Gastrocnemius medialis (tissue), 4 donors: ENCODE results near the gene OPN1SW.

Source experiments
- CTCF ChIP-seq, 5 experiments: fragments of 450-650 bp in 3 of 5; fragments of 200-600 bp in 2 of 5; sonication (generic) in 2 of 5; IDR thresholded peaks in 4 of 5; conservative IDR thresholded peaks in 1 of 5; 1 replicate in 4 of 5; 2 replicates in 1 of 5; pipeline ENCODE4 v1.5.1; 2016 to 2019; ENCODE audit warnings: antibody characterized with exemption in 5 of 5, mild to moderate bottlenecking in 3 of 5, moderate library complexity in 3 of 5
- POLR2A ChIP-seq, 2 donors: fragments of 450-650 bp; IDR thresholded peaks; one replicate each; pipeline ENCODE4 v1.6.1; 2017; ENCODE audit warnings: antibody characterized with exemption in 2 of 2, mild to moderate bottlenecking in 2 of 2, moderate library complexity in 2 of 2

- no peak for TF ChIP-seq CTCF (IDR thresholded peaks at IDR 0.05 in 4 of 5, conservative IDR thresholded peaks at IDR 0.05 in 1 of 5)
- no peak for TF ChIP-seq POLR2A (IDR thresholded peaks at IDR 0.05)
Observed at GRCh38 chr7:128809363-128809762, 33.8 kb upstream of the OPN1SW start.
